Neuron (in vitro differentiated cells): ENCODE results near the gene CCDC40.

Experiments
- H2AFZ ChIP-seq: one replicate; pipeline ENCODE4 v1.6.1; 2013; ENCODE audit warnings: low read depth, mild to moderate bottlenecking, inconsistent platforms, low read length, moderate library complexity
- H3K27me3 ChIP-seq: one replicate; pipeline ENCODE4 v1.6.1; 2013; ENCODE audit warnings: low read length; ENCODE audit not compliant: insufficient read depth
- H3K36me3 ChIP-seq: one replicate; pipeline ENCODE4 v1.6.1; 2013; ENCODE audit warnings: low read length; ENCODE audit not compliant: insufficient read depth
- H3K4me1 ChIP-seq: one replicate; pipeline ENCODE4 v1.6.1; 2013; ENCODE audit warnings: low read length; ENCODE audit not compliant: insufficient read depth
- H3K4me3 ChIP-seq: 2 replicates; pipeline ENCODE4 v1.5.1; 2013; ENCODE audit warnings: mild to moderate bottlenecking, low read length, moderate library complexity
- H3K9me3 ChIP-seq: one replicate; pipeline ENCODE4 v1.6.1; 2013; ENCODE audit warnings: low read length

The CCDC40 gene

GRCh38 chr17:80070375-80071115 is 34.1 kb downstream of the CCDC40 start:
- Histone ChIP-seq H3K4me3 (no peak overlapping the region), H3K27me3 (no peaks in the 10 kb centered on the region), H3K4me1 (no peaks in the 10 kb centered on the region), H3K9me3 (no peaks in the 10 kb centered on the region), H3K36me3 (peaks cover 7% of the 10 kb centered on the region), H2AFZ (no peak overlapping the region)

GRCh38 chr17:80071116-80071841 is 34.8 kb downstream of the CCDC40 start:
- no peak overlapping the region for H2AFZ ChIP-seq
- no peaks in the 10 kb centered on the region for H3K4me1 ChIP-seq
- H3K4me3 ChIP-seq = no peak overlapping the region
- no peaks in the 10 kb centered on the region for H3K9me3 ChIP-seq
- H3K36me3 ChIP-seq = peaks cover 4% of the 10 kb centered on the region
- H3K27me3 ChIP-seq = no peaks in the 10 kb centered on the region

- no peaks in the 10 kb centered on the region for H3K9me3 ChIP-seq
- no peak overlapping the region for H2AFZ ChIP-seq
- H3K4me1 ChIP-seq = no peaks in the 10 kb centered on the region
- H3K36me3 ChIP-seq = no peaks in the 10 kb centered on the region
- no peak overlapping the region for H3K4me3 ChIP-seq
- no peaks in the 10 kb centered on the region for H3K27me3 ChIP-seq
These were observed 36.0 kb downstream of the CCDC40 start for GRCh38 chr17:80072410-80072809.

- no peaks in the 10 kb centered on the region for H3K9me3 ChIP-seq
- H2AFZ ChIP-seq = no peak overlapping the region
- H3K27me3 ChIP-seq = no peaks in the 10 kb centered on the region
- peaks cover 5% of the 10 kb centered on the region for H3K36me3 ChIP-seq
- H3K4me1 ChIP-seq = peaks cover 7% of the 10 kb centered on the region
- no peak overlapping the region for H3K4me3 ChIP-seq
These were observed 43.6 kb downstream of the CCDC40 start for GRCh38 chr17:80080081-80080480.

GRCh38 chr17:80081596-80081995 is 45.2 kb downstream of the CCDC40 start:
- H3K27me3 ChIP-seq = no peaks in the 10 kb centered on the region
- H3K9me3 ChIP-seq = no peaks in the 10 kb centered on the region
- H2AFZ ChIP-seq = no peak overlapping the region
- H3K36me3 ChIP-seq = peaks cover 8% of the 10 kb centered on the region
- peaks cover 7% of the 10 kb centered on the region for H3K4me1 ChIP-seq
- no peak overlapping the region for H3K4me3 ChIP-seq

GRCh38 chr17:80082403-80083135 is 46.1 kb downstream of the CCDC40 start:
- H3K4me1 ChIP-seq = peaks cover 7% of the 10 kb centered on the region

GRCh38 chr17:80083136-80083661 is 46.8 kb downstream of the CCDC40 start:
- Histone ChIP-seq H3K36me3 (peaks cover 8% of the 10 kb centered on the region), H3K4me3 (no peak overlapping the region), H2AFZ (no peak overlapping the region), H3K4me1 (peaks cover 6% of the 10 kb centered on the region), H3K27me3 (no peaks in the 10 kb centered on the region), H3K9me3 (no peaks in the 10 kb centered on the region)

More at GRCh38 chr17:80082403-80083135, 46.1 kb downstream of the CCDC40 start:
- H3K9me3 ChIP-seq = no peaks in the 10 kb centered on the region
- H3K36me3 ChIP-seq = peaks cover 8% of the 10 kb centered on the region
- H2AFZ ChIP-seq = no peak overlapping the region
- no peak overlapping the region for H3K4me3 ChIP-seq
- no peaks in the 10 kb centered on the region for H3K27me3 ChIP-seq

GRCh38 chr17:80084773-80085172 is 48.3 kb downstream of the CCDC40 start:
- Histone ChIP-seq H3K9me3 (no peaks in the 10 kb centered on the region), H3K4me1 (peaks cover 3% of the 10 kb centered on the region), H3K36me3 (peaks cover 8% of the 10 kb centered on the region), H2AFZ (no peak overlapping the region), H3K4me3 (no peak overlapping the region), H3K27me3 (no peaks in the 10 kb centered on the region)

GRCh38 chr17:80086081-80086480 is 49.6 kb downstream of the CCDC40 start:
- H3K4me1 ChIP-seq = no peaks in the 10 kb centered on the region
- H3K27me3 ChIP-seq = no peaks in the 10 kb centered on the region
- peaks cover 12% of the 10 kb centered on the region for H3K36me3 ChIP-seq
- H3K9me3 ChIP-seq = peaks cover 2% of the 10 kb centered on the region
- H2AFZ ChIP-seq = no peak overlapping the region
- H3K4me3 ChIP-seq = no peak overlapping the region

GRCh38 chr17:80086616-80087015 is 50.2 kb downstream of the CCDC40 start:
- H3K4me1 ChIP-seq = no peaks in the 10 kb centered on the region
- H3K9me3 ChIP-seq = peaks cover 2% of the 10 kb centered on the region
- peaks cover 9% of the 10 kb centered on the region for H3K36me3 ChIP-seq
- no peaks in the 10 kb centered on the region for H3K27me3 ChIP-seq
- H3K4me3 ChIP-seq = no peak overlapping the region
- no peak overlapping the region for H2AFZ ChIP-seq

- no peaks in the 10 kb centered on the region for H3K27me3 ChIP-seq
- no peaks in the 10 kb centered on the region for H3K4me1 ChIP-seq
- peaks cover 2% of the 10 kb centered on the region for H3K9me3 ChIP-seq
- H3K4me3 ChIP-seq = no peak overlapping the region
- peaks cover 9% of the 10 kb centered on the region for H3K36me3 ChIP-seq
- no peak overlapping the region for H2AFZ ChIP-seq
These were observed 51.2 kb downstream of the CCDC40 start for GRCh38 chr17:80087346-80088265.

- no peaks in the 10 kb centered on the region for H3K4me1 ChIP-seq
These were observed 53.3 kb downstream of the CCDC40 start for GRCh38 chr17:80089762-80090161.

More at GRCh38 chr17:80089762-80090161, 53.3 kb downstream of the CCDC40 start:
- H3K9me3 ChIP-seq = peaks cover 2% of the 10 kb centered on the region
- H3K27me3 ChIP-seq = no peaks in the 10 kb centered on the region
- H3K4me3 ChIP-seq = no peak overlapping the region
- H2AFZ ChIP-seq = no peak overlapping the region
- peaks cover 7% of the 10 kb centered on the region for H3K36me3 ChIP-seq
